NCI-H2029 treated with DMSO at 0.1 percent for 48 hours (cell line): ENCODE data around the gene ITSN2.
"Not testable (repeated sequence)": the region's sequence is repeated elsewhere in the genome, so short reads cannot be mapped to it uniquely, and the experiment has no call there.

Experiments
- DNase-seq: peaks from one replicate; lab custom pipeline; 2025; lab: John Stamatoyannopoulos, UW

Gene ITSN2

GRCh38 chr2:24360050-24360962 is at the start of gene ITSN2:
Gene ITSN2 (minus strand): TSS chr2:24360536. CDS start chr2:24328082, 32,454 bp downstream.
- DNase-seq, result peak; percentile 22

GRCh38 chr2:24409171-24409570 is 48.8 kb upstream of the ITSN2 start:
- no peak for DNase-seq

GRCh38 chr2:24408704-24409103 is 48.4 kb upstream of the ITSN2 start:
- DNase-seq, result not testable (repeated sequence)

- DNase-seq, result no peak
Measured at GRCh38 chr2:24404491-24404921, 44.2 kb upstream of the ITSN2 start.

GRCh38 chr2:24403832-24404212 is 43.5 kb upstream of the ITSN2 start:
- DNase-seq, result no peak

GRCh38 chr2:24403168-24403831 is 43.0 kb upstream of the ITSN2 start:
- DNase-seq, result no peak

- DNase-seq, result no peak
Measured at GRCh38 chr2:24402242-24403097, 42.1 kb upstream of the ITSN2 start.

GRCh38 chr2:24400207-24400907 is 40.0 kb upstream of the ITSN2 start:
- DNase-seq, result no peak

- peak; percentile 89 for DNase-seq
Measured at GRCh38 chr2:24399434-24400206, 39.3 kb upstream of the ITSN2 start.

GRCh38 chr2:24394998-24395397 is 34.7 kb upstream of the ITSN2 start:
- DNase-seq, result no peak

GRCh38 chr2:24392542-24393059 is 32.3 kb upstream of the ITSN2 start:
- no peak for DNase-seq

GRCh38 chr2:24385366-24385765 is 25.0 kb upstream of the ITSN2 start:
- DNase-seq, result no peak

- peak; percentile 40 for DNase-seq
Measured at GRCh38 chr2:24382363-24383073, 22.2 kb upstream of the ITSN2 start.

- DNase-seq, result no peak
Measured at GRCh38 chr2:24380820-24381219, 20.5 kb upstream of the ITSN2 start.

- peak; percentile 59 for DNase-seq
Measured at GRCh38 chr2:24375349-24376087, 15.2 kb upstream of the ITSN2 start.

- DNase-seq, result no peak
Measured at GRCh38 chr2:24374301-24374700, 14.0 kb upstream of the ITSN2 start.

GRCh38 chr2:24372033-24372432 is 11.7 kb upstream of the ITSN2 start:
- DNase-seq, result no peak

GRCh38 chr2:24365826-24366225 is 5.5 kb upstream of the ITSN2 start:
- no peak for DNase-seq

- peak; percentile 47 for DNase-seq
Measured at GRCh38 chr2:24365051-24365450, 4.7 kb upstream of the ITSN2 start.
